ENCODE data around the gene REG4.

DNA sequence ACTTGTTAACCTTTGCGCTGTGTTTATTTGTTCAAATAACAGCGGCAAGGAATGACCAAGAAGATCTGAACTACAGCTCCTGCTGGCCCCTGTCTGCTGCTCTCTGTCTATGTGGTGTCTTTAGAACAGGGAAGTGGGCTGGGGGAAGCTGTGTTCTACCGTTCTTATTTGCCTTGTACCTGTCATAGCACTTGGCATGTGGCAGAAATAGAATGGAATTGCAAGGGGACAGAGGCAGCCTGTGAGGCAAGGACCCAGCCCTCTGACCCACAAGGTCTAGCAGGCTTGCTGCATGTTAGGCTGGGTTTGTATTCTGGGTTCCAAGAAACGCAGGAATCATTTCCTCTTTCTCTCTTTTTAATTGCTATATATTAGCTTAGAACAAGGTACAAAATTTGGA, 63.2 kb downstream of the REG4 start:
- no peak for TF ChIP-seq POLR2A (IDR thresholded peaks at IDR 0.05; ENCODE audit: low read depth, low read length)
- TF ChIP-seq POLR2AphosphoS5 (IDR thresholded peaks at IDR 0.05; ENCODE audit: low read depth, low read length) = no peak
- no peak for TF ChIP-seq SPI1 (IDR thresholded peaks at IDR 0.05; ENCODE audit: low read depth, low read length)
- TF ChIP-seq TAF1 (IDR thresholded peaks at IDR 0.05; ENCODE audit: low read depth, low read length) = no peak
